GM19240 (cell line): ENCODE measurements around the gene EIF4G2.
A peak's percentile ranks its signal among the peaks of the same experiment; 100 is the strongest.

ENCODE experiments used
- DNase-seq: peaks from one replicate; pipeline ENCODE4 v3.0.0; 2011; ENCODE audit warnings: low spot score; ENCODE audit not compliant: insufficient read length

The EIF4G2 gene

DNA sequence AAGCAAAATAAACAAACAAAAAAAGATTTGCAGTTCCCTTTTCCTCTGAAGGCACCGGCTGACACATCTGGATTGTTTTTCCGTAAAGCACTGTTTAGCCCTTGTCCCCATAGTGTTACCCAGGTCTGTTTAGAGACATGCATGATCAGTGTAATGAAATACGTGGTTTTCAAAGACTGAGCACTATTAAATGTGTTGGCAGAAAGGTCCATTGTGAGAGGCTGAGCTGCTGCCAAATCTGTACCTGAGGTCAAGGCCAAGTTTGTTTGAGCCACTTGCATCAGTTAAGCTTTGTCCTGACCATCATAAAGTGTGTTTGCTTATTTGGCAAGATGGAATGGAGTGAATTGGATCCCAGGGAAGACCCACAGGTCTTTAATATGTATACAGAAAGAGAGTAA lies 31.3 kb downstream of the EIF4G2 start:
- no peak for DNase-seq

DNA sequence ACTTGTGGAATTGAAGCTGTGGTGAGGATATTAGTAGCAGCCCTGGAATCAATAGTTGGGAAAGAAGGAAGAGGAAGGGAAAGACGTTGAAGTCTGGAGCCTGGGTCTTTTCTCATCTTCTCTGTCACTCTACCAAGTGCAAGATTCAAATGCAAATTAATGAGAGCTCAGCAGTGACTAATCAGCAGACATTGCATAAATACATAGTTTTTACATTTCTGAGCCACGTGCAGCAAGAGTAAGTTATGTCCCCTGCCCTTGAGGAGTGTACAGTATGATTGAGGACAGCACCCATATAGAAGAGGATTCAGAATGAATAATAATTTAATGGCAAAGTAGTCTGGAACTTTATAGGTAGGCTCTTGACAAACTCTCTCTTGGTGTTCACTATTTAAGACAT lies 33.9 kb downstream of the EIF4G2 start:
- DNase-seq = no peak

DNA sequence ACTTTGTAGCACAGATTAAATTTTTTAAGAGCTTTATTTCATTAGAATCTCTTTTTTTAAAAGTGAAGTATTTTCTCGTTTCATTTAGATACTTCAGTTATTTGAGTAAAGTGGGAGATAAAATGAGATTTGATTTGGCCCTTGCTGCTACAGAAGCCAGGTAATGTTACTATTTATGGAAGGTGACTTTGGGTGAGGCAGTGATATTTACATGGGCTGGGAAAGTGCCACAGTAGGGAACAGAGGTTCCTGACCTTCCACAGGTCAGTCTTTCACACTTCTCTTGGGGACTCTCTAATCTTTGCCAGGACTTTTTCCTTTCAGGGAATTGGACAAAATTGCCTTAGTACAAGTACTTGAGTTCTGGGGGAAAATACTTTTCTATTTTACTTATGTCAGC lies 37.3 kb downstream of the EIF4G2 start:
- DNase-seq = no peak

- DNase-seq = peak; percentile 13
Measured at GRCh38 chr11:10770626-10771254, 38.0 kb downstream of the EIF4G2 start.

GRCh38 chr11:10764412-10764811 lies 44.3 kb downstream of the EIF4G2 start:
- DNase-seq = no peak

- no peak for DNase-seq
Measured at GRCh38 chr11:10763766-10764165, 45.0 kb downstream of the EIF4G2 start.

GRCh38 chr11:10762913-10763421 lies 45.8 kb downstream of the EIF4G2 start:
- no peak for DNase-seq

- DNase-seq = no peak
Measured at GRCh38 chr11:10762185-10762584, 46.5 kb downstream of the EIF4G2 start.

GRCh38 chr11:10761085-10761698 lies 47.5 kb downstream of the EIF4G2 start:
- DNase-seq = no peak

GRCh38 chr11:10758957-10759356 lies 49.8 kb downstream of the EIF4G2 start:
- no peak for DNase-seq

- DNase-seq = no peak
Measured at GRCh38 chr11:10752486-10752885, 56.2 kb downstream of the EIF4G2 start.

DNA sequence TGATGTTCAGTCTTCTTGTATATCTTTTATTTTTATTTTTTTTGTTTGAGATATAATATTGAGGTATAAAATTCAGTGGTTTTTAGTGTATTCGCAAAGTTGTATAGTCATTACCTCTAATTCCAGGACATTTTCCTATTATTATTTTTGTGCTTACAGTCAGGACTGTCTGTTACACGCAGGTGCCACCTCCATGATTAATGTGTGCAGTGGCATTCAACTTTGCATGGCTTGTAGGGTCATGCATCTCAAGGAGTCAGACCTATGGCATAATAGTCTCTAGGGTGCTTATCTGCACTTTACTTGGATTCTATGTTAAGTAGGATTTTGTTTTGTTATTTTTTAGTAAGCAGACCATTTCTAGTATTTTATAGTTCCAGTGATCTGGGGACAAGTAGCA lies 56.7 kb downstream of the EIF4G2 start:
- DNase-seq = no peak

GRCh38 chr11:10751581-10751940 lies 57.2 kb downstream of the EIF4G2 start:
- DNase-seq = no peak

DNA sequence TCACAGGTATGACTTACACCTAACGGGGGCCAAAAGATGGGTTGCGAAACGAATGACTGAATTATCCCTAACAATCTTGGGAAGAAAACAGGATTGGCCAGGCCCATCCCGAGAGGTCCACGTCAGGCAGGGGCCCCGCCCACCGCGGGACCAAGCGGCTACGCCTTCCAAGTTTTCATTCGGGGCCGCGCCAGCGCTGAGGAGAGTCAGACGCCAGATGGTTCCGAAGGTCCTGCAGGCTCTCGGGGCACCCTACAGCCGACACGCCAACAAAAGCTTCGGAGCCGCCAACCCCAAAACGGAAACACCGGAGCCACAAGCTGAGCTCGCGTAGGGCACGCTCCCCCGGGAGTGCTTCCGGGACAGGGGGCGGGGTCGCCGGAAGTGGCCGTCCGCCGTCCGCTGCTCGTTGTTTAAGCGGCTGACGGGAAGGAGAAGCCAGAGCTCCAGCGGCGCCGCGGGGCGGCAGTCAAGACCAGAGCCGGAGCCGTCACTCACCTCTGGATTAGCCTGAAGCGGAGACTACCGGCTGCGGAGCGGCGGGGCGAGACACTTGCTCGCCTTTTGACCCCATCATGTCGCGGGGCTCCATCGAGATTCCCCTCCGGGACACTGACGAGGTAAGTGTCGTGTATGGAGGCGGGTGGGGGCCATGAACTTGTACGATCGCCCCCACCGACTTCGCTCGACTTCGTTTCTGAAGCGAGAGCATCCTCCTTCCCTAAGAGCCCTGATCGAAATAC lies 57.7 kb downstream of the EIF4G2 start, which contains the start of gene CTR9:
Gene CTR9, plus strand, starts transcription at position 409 of the 743 bp plus-strand sequence. Its CDS starts 167 bp downstream, at position 576.
- peak; percentile 61 for DNase-seq

- no peak for DNase-seq
Measured at GRCh38 chr11:10749476-10749875, 59.2 kb downstream of the EIF4G2 start.

GRCh38 chr11:10747733-10748132 lies 61.0 kb downstream of the EIF4G2 start:
- no peak for DNase-seq
